PC-9 (cell line): ENCODE data around the gene C5orf46. TPM values are rescaled to one million over a fixed set of nuclear protein-coding genes. Genes with fewer than 3 reads are reported as not detected.

ENCODE experiments used
- BruUV-seq: library from RNA; stranded (reverse); fragments of 400-500 nt; replicated peaks from 2 replicates; lab custom pipeline; 2021; lab: Mats Ljungman, UMichigan
- CTCF ChIA-PET: fragments of 300-600 bp; sonication (Branson Sonifier 250); formaldehyde crosslinking; loops from one replicate; lab custom pipeline; 2022; ENCODE audit warnings: antibody characterized with exemption; lab: Charles Lee
- POLR2A ChIA-PET: fragments of 300-600 bp; sonication (Branson Sonifier 250); formaldehyde crosslinking; loops from one replicate; lab custom pipeline; 2022; ENCODE audit warnings: antibody characterized with exemption; ENCODE audit not compliant: unreplicated experiment; lab: Charles Lee
- DNase-seq, 2 experiments: peaks; one replicate each; pipeline versions ENCODE4 v3.0.0 to v3.0.0-alpha.2; 2015 to 2022; ENCODE audit warnings: mixed read lengths in 1 of 2
- H2AFZ ChIP-seq: fragments of 200-600 bp; sonication (generic); 2 replicates; pipeline ENCODE4 v1.8.1; 2017; ENCODE audit warnings: antibody characterized with exemption
- H3F3A ChIP-seq: fragments of 200-600 bp; sonication (generic); 2 replicates; pipeline ENCODE4 v1.8.1; 2017; ENCODE audit warnings: antibody characterized with exemption, mild to moderate bottlenecking, low read depth; ENCODE audit not compliant: insufficient read depth
- H3K27ac ChIP-seq: fragments of 200-600 bp; sonication (generic); 2 replicates; pipeline ENCODE4 v1.6.1; 2016; ENCODE audit warnings: mixed run types
- H3K27me3 ChIP-seq: fragments of 200-600 bp; sonication (generic); 2 replicates; pipeline ENCODE4 v1.6.1; 2016; ENCODE audit warnings: low read depth, mixed run types; ENCODE audit not compliant: insufficient read depth
- H3K36me3 ChIP-seq: fragments of 200-600 bp; sonication (generic); 2 replicates; pipeline ENCODE4 v1.6.1; 2016; ENCODE audit warnings: low read depth, mixed run types
- H3K4me1 ChIP-seq: fragments of 200-600 bp; sonication (generic); replicated peaks from 2 replicates; pipeline ENCODE4 v1.6.1; 2016; ENCODE audit warnings: mixed run types; ENCODE audit not compliant: insufficient read depth
- H3K4me2 ChIP-seq: fragments of 200-600 bp; sonication (generic); 2 replicates; pipeline ENCODE4 v1.6.1; 2017; ENCODE audit warnings: mixed run types
- H3K4me3 ChIP-seq: fragments of 200-600 bp; sonication (generic); 2 replicates; pipeline ENCODE4 v1.6.1; 2016; ENCODE audit warnings: mixed run types
- H3K79me2 ChIP-seq: fragments of 200-600 bp; sonication (generic); 2 replicates; pipeline ENCODE4 v1.6.1; 2017; ENCODE audit warnings: low read depth, mixed run types
- H3K9me2 ChIP-seq: fragments of 200-600 bp; sonication (generic); 2 replicates; pipeline ENCODE4 v1.8.1; 2017; ENCODE audit warnings: mild to moderate bottlenecking; ENCODE audit not compliant: insufficient read depth
- H3K9me3 ChIP-seq: fragments of 200-600 bp; sonication (generic); 2 replicates; pipeline ENCODE4 v1.8.1; 2016; ENCODE audit warnings: low read depth; ENCODE audit not compliant: insufficient read depth
- H4K20me1 ChIP-seq: fragments of 200-600 bp; sonication (generic); 2 replicates; pipeline ENCODE4 v1.8.1; 2017; ENCODE audit not compliant: insufficient read depth
- CTCF ChIP-seq: fragments of 200-600 bp; sonication (generic); conservative IDR thresholded peaks from 2 replicates; pipeline ENCODE4 v1.6.1; 2017; ENCODE audit warnings: mixed run types, antibody characterized with exemption, mild to moderate bottlenecking, moderate library complexity
- EZH2 ChIP-seq: fragments of 200-600 bp; sonication (generic); IDR thresholded peaks from 2 replicates; pipeline ENCODE4 v1.8.0; 2017; ENCODE audit warnings: antibody characterized with exemption, low read depth
- intact Hi-C: fragments of 100-400 bp; cut with micrococcal nuclease; formaldehyde crosslinking; loops from one replicate; pipeline ENCODE4 v1.10.0; 2022; ENCODE audit not compliant: unreplicated experiment
- total RNA-seq: library from RNA; stranded (reverse); gene quantifications from 2 replicates; pipeline ENCODE4 v1.2.3, GENCODE V29; 2021

The C5orf46 gene
- total RNA-seq, 1 experiment from 2014 or later, result not detected

GRCh38 chr5:147856801-147857200 is 49.5 kb downstream of the C5orf46 start:
- no peak overlapping the region for H3K27ac ChIP-seq
- CTCF ChIA-PET, result no interaction called here

DNA sequence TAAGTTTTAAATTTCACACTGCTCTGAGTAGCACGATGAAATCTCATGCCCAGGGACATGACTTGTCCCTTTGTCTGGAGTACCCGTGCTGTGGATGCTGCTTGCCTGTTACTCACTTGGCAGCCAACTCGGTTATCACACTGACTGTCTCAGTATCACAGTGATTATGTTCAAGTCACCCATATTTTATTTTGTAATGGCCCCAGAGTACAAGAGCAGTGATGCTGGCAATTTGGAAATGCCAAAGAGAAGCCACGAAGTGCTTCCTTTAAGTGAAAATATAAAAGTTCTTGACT is 50.6 kb downstream of the C5orf46 start:
- Histone ChIP-seq H4K20me1 (no peaks in the 10 kb centered on the region), H3K4me2 (no peak overlapping the region), H3K4me1 (no peaks in the 10 kb centered on the region), H3K27me3 (no peaks in the 10 kb centered on the region), H3K9me3 (no peaks in the 10 kb centered on the region), H2AFZ (no peak overlapping the region), H3F3A (no peaks in the 10 kb centered on the region), H3K27ac (no peak overlapping the region), H3K36me3 (no peaks in the 10 kb centered on the region), H3K9me2 (no peaks in the 10 kb centered on the region), H3K4me3 (no peak overlapping the region), H3K79me2 (no peaks in the 10 kb centered on the region)
- ChIA-PET CTCF (no interaction called here), POLR2A (no interaction called here)
- no peak for TF ChIP-seq CTCF
- no peak for TF ChIP-seq EZH2
- intact Hi-C loops, result loop anchor here (5.0 kb wide), 3 partner anchors 262 to 322 kb away; no protein-coding TSS in a partner anchor
- DNase-seq, result no peak
- no TSS peak for BruUV-seq

More at GRCh38 chr5:147856801-147857200, 49.5 kb downstream of the C5orf46 start:
- TF ChIP-seq EZH2, result no peak
- no peak for TF ChIP-seq CTCF
- Histone ChIP-seq H3K27me3 (no peaks in the 10 kb centered on the region), H3K36me3 (no peaks in the 10 kb centered on the region), H3K9me2 (no peaks in the 10 kb centered on the region), H2AFZ (no peak overlapping the region), H3K9me3 (no peaks in the 10 kb centered on the region), H3F3A (no peaks in the 10 kb centered on the region), H3K79me2 (no peaks in the 10 kb centered on the region), H3K4me1 (no peaks in the 10 kb centered on the region), H3K4me3 (no peak overlapping the region), H3K4me2 (no peak overlapping the region), H4K20me1 (no peaks in the 10 kb centered on the region)
- no TSS peak for BruUV-seq
- DNase-seq, result no peak
- POLR2A ChIA-PET, result no interaction called here
- intact Hi-C loops, result loop anchor here (1.0 to 5.0 kb wide), 7 partner anchors 30 to 872 kb away; no protein-coding TSS in a partner anchor

GRCh38 chr5:147854894-147855773 is 51.2 kb downstream of the C5orf46 start:
- no peaks in the 10 kb centered on the region for H3F3A ChIP-seq
- no TSS peak for BruUV-seq
- no peak overlapping the region for H3K27ac ChIP-seq
- H3K36me3 ChIP-seq, result no peaks in the 10 kb centered on the region
- no peak overlapping the region for H2AFZ ChIP-seq
- intact Hi-C loops, result loop anchor here (5.0 kb wide), 3 partner anchors 262 to 322 kb away; no protein-coding TSS in a partner anchor
- no peak overlapping the region for H3K4me2 ChIP-seq
- H3K79me2 ChIP-seq, result no peaks in the 10 kb centered on the region
- H3K9me3 ChIP-seq, result no peaks in the 10 kb centered on the region
- H3K4me1 ChIP-seq, result no peaks in the 10 kb centered on the region
- DNase-seq, result no peak
- ChIA-PET POLR2A (no interaction called here), CTCF (no interaction called here)
- no peaks in the 10 kb centered on the region for H3K27me3 ChIP-seq
- H3K9me2 ChIP-seq, result no peaks in the 10 kb centered on the region
- no peak overlapping the region for H3K4me3 ChIP-seq
- no peaks in the 10 kb centered on the region for H4K20me1 ChIP-seq
- no peak for TF ChIP-seq CTCF
- no peak for TF ChIP-seq EZH2
